Activated CD4-positive, alpha-beta T cell treated with anti-CD3 and anti-CD28 coated beads, Interleukin-2, amount 10 ng/mL, durations not matched to agents 7 days and 5 days (primary cell): ENCODE results near the gene ACSBG1. TPM values are rescaled to one million over a fixed set of nuclear protein-coding genes. Genes with fewer than 3 reads are reported as not detected.

ENCODE experiments used
- CTCF ChIA-PET: fragments of 350-600 bp; sonication (Branson Sonifier 250); formaldehyde crosslinking; loops from one replicate; lab custom pipeline; 2021; ENCODE audit warnings: antibody characterized with exemption; lab: Charles Lee
- POLR2A ChIA-PET: fragments of 350-600 bp; sonication (Branson Sonifier 250); formaldehyde crosslinking; loops from one replicate; lab custom pipeline; 2021; ENCODE audit warnings: antibody characterized with exemption; lab: Charles Lee
- DNase-seq: peaks from one replicate; pipeline ENCODE4 v3.0.0-alpha.2; 2020
- H3K27ac Mint-ChIP-seq: one replicate; pipeline ENCODE4 v1.8.0; 2021; ENCODE audit warnings: mild to moderate bottlenecking, moderate library complexity, mixed read lengths
- H3K27me3 Mint-ChIP-seq: one replicate; pipeline ENCODE4 v1.8.0; 2021; ENCODE audit warnings: mixed read lengths
- H3K36me3 Mint-ChIP-seq: one replicate; pipeline ENCODE4 v1.8.0; 2021; ENCODE audit warnings: low read depth, mixed read lengths
- H3K4me1 Mint-ChIP-seq: one replicate; pipeline ENCODE4 v1.8.0; 2021; ENCODE audit warnings: mixed read lengths
- H3K4me3 Mint-ChIP-seq: one replicate; pipeline ENCODE4 v1.8.0; 2021; ENCODE audit warnings: mild to moderate bottlenecking, moderate library complexity, mixed read lengths
- H3K9me3 Mint-ChIP-seq: one replicate; pipeline ENCODE4 v1.8.0; 2021; ENCODE audit warnings: mixed read lengths
- total RNA-seq, 2 experiments: library from RNA; stranded (reverse); gene quantifications; one replicate each; pipeline ENCODE4 v1.2.3, GENCODE V29; 2021

The ACSBG1 gene
- total RNA-seq, 2 experiments from 2014 or later = not detected

GRCh38 chr15:78229431-78230406, 4.6 kb downstream of the ACSBG1 start:
- DNase-seq = no peak
- H3K4me1 Mint-ChIP-seq = peaks cover 17% of the 10 kb centered on the region
- H3K27me3 Mint-ChIP-seq = peaks cover 4% of the 10 kb centered on the region
- H3K4me3 Mint-ChIP-seq = no peak overlapping the region
- POLR2A ChIA-PET = no interaction called here
- H3K36me3 Mint-ChIP-seq = no peaks in the 10 kb centered on the region
- CTCF ChIA-PET = no interaction called here
- no peak overlapping the region for H3K27ac Mint-ChIP-seq
- no peaks in the 10 kb centered on the region for H3K9me3 Mint-ChIP-seq

DNA sequence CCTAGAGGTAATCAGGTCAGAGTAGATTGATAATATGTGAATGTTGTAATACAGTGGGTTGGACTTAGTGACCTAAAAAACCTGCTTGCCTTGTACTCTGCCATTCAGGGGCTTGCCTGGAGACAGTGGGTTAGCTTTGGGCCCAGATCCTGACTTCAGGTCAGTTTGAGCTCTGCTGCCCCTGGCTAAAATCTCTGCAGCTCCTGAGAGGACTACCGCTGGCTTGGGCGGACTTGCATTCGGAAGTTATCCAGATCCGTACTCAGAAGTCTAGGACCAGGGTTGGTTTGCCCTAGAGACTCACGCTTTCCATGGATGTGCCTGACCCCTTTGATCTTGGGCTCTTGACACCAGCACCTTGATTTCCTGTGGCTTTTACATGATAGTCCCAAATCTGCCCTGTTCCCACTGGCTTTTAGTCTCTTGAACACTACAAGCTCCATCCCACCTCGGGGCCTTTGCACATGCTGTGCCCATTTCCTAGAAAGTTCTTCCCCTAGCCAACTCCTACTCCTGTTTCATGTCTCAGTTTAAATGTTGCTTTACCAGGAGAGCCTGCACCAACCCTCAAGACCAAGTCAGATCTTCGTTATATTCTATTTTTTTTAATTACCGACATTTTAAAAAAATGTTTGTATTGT, 5.9 kb downstream of the ACSBG1 start:
- Mint-ChIP-seq H3K4me1 (peaks cover 9% of the 10 kb centered on the region), H3K27me3 (peaks cover 2% of the 10 kb centered on the region)

DNA sequence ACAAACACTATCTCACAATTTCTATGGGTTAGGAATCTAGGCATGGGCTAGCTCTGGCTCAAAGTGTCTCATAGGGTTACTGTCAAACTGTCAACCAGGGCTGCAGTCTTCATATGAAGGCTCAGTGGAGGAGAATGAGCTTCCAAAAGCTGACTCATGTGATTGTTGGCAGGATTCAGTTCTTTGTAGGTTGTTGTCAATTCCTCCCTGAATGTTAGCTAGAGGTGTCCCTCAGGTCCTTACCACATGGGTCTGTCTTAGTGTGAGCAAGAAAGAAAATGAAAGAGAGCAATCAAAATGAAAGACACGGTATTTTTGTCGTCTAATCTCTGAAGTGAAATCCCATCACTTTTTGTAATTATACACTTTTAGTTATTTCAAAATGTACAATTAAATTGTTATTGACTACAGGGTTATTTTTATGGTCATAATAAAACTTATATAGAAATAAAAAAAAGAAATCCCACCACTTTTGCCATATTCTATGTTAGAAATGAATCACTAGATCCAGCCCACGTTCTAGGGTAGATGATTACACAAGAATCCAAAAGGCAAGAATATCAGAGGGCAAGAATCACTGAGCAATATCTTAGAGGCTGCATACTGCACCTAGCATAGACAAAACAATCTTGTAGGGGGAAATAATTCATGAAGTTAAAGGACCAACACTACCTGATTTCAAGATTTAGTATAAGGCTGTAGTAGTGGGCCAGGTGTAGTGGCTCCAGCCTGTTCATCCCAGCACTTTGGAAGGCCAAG, 8.4 kb downstream of the ACSBG1 start:
- Mint-ChIP-seq H3K27me3 (peaks cover 3% of the 10 kb centered on the region), H3K27ac (no peak overlapping the region), H3K9me3 (no peaks in the 10 kb centered on the region), H3K4me1 (peaks cover 6% of the 10 kb centered on the region), H3K36me3 (no peaks in the 10 kb centered on the region), H3K4me3 (no peak overlapping the region)
- no peak for DNase-seq
- ChIA-PET CTCF (interaction anchor here (0.6 to 1.5 kb wide), 3 partner anchors 22 to 500 kb away, joined by 3 read pairs; no protein-coding TSS in a partner anchor), POLR2A (no interaction called here)

More for the DNA sequence above, 5.9 kb downstream of the ACSBG1 start:
- DNase-seq = no peak
- no peak overlapping the region for H3K27ac Mint-ChIP-seq
- no peak overlapping the region for H3K4me3 Mint-ChIP-seq
- ChIA-PET POLR2A (no interaction called here), CTCF (interaction anchor here (0.5 to 1.8 kb wide), 4 partner anchors 15 to 209 kb away, joined by 3 to 6 read pairs (median 4); no protein-coding TSS in a partner anchor)
- H3K36me3 Mint-ChIP-seq = no peaks in the 10 kb centered on the region
- H3K9me3 Mint-ChIP-seq = no peaks in the 10 kb centered on the region

GRCh38 chr15:78224023-78224411, 10.3 kb downstream of the ACSBG1 start:
- Mint-ChIP-seq H3K4me1 (peaks cover 6% of the 10 kb centered on the region), H3K27ac (no peak overlapping the region), H3K9me3 (no peaks in the 10 kb centered on the region), H3K36me3 (no peaks in the 10 kb centered on the region), H3K4me3 (no peak overlapping the region), H3K27me3 (peaks cover 3% of the 10 kb centered on the region)
- DNase-seq = no peak
- CTCF ChIA-PET = interaction anchor here (1.0 to 1.5 kb wide), 6 partner anchors 9 to 116 kb away, joined by 3 to 4 read pairs (median 3); no protein-coding TSS in a partner anchor
- POLR2A ChIA-PET = no interaction called here

DNA sequence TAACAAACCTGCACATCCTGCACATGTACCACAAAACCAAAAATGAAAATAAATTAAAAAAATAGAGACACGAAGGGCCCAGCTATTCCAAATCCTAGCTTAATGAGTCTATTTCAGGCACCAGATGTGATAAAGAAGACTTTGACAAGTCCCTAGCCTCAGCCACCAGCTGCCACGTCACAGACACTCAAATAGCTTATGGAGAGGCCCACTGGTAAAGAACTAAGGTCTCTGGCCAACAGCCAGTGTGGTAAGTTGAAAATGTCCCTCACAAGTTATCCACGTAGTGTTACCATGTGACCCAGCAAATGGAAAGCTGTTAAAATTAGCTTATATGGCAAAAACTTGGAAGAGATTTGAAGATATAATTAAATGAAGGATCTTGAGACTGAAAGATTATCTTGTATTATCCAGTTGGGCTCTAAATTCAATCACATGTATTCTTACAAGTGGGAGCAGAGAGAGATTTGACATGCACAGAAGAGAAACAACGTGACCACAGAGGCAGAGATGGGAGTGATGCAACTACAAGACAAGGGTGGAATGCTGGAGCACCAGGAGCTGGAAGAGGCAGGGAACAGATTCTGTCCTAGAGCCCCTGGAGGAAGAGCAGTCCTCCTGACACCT, 10.9 kb downstream of the ACSBG1 start:
- no peak for DNase-seq
- Mint-ChIP-seq H3K27me3 (peaks cover 3% of the 10 kb centered on the region), H3K9me3 (no peaks in the 10 kb centered on the region), H3K27ac (no peak overlapping the region), H3K36me3 (no peaks in the 10 kb centered on the region), H3K4me1 (peaks cover 6% of the 10 kb centered on the region), H3K4me3 (no peak overlapping the region)
- ChIA-PET CTCF (interaction anchor here (1.0 to 1.4 kb wide), 4 partner anchors 9 to 116 kb away, joined by 3 read pairs; no protein-coding TSS in a partner anchor), POLR2A (no interaction called here)

DNA sequence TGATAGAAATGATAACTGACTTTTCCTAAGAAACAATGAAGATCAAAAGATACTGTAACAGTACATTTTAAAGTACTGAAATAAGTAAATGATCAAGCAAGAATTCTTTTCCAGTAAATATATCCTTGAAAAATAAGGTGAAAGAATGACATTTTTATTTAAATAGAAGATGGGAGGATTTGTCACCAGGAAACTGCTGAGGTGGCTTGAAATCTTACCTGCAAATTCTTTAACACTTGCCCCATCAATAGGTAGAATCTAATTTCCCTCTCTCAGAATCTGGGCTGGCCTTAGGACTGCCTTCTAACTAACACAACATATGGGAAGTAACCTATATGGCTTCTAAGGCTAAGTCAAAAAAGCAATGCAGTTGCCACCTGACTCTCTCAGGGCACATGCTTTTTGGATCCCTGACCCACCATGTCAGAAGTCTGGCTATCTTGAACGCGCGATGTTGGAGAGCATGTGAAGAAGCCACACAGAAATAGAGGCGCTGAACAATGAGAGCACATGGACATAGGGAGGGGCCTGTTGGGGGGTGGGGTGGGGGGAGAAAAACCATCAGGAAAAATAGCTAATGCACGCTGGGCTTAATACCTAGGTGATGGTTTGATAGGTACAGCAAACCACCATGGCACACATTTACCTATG, 11.5 kb downstream of the ACSBG1 start:
- Mint-ChIP-seq H3K36me3 (no peaks in the 10 kb centered on the region), H3K4me3 (no peak overlapping the region), H3K27me3 (peaks cover 3% of the 10 kb centered on the region), H3K27ac (no peak overlapping the region), H3K4me1 (peaks cover 6% of the 10 kb centered on the region), H3K9me3 (no peaks in the 10 kb centered on the region)
- CTCF ChIA-PET = interaction anchor here (1.0 to 1.4 kb wide), 3 partner anchors 8 to 27 kb away, joined by 3 read pairs; no protein-coding TSS in a partner anchor
- POLR2A ChIA-PET = no interaction called here
- no peak for DNase-seq

- H3K4me1 Mint-ChIP-seq = peaks cover 3% of the 10 kb centered on the region
- POLR2A ChIA-PET = no interaction called here
- peaks cover 3% of the 10 kb centered on the region for H3K27me3 Mint-ChIP-seq
- no peak overlapping the region for H3K27ac Mint-ChIP-seq
- H3K4me3 Mint-ChIP-seq = no peak overlapping the region
- no peaks in the 10 kb centered on the region for H3K36me3 Mint-ChIP-seq
- DNase-seq = no peak
- no peaks in the 10 kb centered on the region for H3K9me3 Mint-ChIP-seq
- CTCF ChIA-PET = no interaction called here
These were observed 13.7 kb downstream of the ACSBG1 start for GRCh38 chr15:78220713-78221112.

DNA sequence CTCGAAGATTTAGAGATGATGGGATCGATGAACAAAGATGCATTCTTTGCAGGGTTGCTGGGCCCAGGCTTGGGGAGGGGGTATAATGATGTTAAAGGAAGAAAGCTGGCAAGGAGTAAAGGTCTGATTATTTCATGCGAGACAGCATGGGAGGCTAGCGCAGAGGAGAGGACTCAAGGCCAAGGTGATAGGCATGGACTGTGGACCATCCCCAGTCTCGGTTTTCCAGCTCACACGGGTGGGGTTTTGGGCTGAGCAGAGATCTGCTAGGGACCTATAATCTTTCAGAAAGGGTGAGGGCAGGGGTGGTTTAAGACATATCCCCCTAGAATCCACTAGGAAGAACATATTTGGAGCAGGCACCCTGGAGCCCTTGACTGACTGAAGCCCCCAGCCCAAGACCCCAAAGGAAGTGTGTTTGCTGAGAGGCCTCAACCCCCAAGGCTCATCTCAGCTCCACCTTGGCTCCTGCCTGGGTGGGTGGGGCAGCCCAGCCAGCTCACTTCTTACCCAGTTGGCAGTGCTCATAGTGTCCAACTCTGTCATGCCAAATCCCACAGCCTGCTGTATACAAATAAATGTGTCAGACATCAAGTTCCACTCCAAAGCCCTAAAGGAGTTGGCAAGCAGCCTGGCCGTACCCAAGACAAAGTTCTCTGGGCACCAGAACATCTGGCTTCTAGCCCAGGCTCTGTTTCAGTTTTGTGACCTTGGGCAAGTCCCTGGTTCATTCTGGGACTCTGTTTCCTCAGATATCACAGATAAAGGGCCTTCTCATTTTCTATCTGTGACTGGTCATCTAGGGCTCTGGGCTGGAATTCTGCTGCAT, 17.9 kb downstream of the ACSBG1 start:
- Mint-ChIP-seq H3K9me3 (no peaks in the 10 kb centered on the region), H3K4me1 (no peaks in the 10 kb centered on the region), H3K27ac (no peak overlapping the region), H3K4me3 (no peak overlapping the region), H3K27me3 (peaks cover 8% of the 10 kb centered on the region), H3K36me3 (no peaks in the 10 kb centered on the region)
- ChIA-PET POLR2A (no interaction called here), CTCF (interaction anchor here (0.9 to 1.4 kb wide), 3 partner anchors 10 to 86 kb away, joined by 3 read pairs; partner anchors contain the start of gene CIB2)
- no peak for DNase-seq

GRCh38 chr15:78213956-78214355, 20.4 kb downstream of the ACSBG1 start:
- H3K27ac Mint-ChIP-seq = no peak overlapping the region
- ChIA-PET POLR2A (no interaction called here), CTCF (interaction anchor here (1.0 to 1.2 kb wide), 2 partner anchors 10 to 14 kb away, joined by 3 to 4 read pairs; no protein-coding TSS in a partner anchor)
- peaks cover 4% of the 10 kb centered on the region for H3K27me3 Mint-ChIP-seq
- H3K4me1 Mint-ChIP-seq = no peaks in the 10 kb centered on the region
- H3K4me3 Mint-ChIP-seq = no peak overlapping the region
- no peaks in the 10 kb centered on the region for H3K9me3 Mint-ChIP-seq
- no peak for DNase-seq
- H3K36me3 Mint-ChIP-seq = no peaks in the 10 kb centered on the region

DNA sequence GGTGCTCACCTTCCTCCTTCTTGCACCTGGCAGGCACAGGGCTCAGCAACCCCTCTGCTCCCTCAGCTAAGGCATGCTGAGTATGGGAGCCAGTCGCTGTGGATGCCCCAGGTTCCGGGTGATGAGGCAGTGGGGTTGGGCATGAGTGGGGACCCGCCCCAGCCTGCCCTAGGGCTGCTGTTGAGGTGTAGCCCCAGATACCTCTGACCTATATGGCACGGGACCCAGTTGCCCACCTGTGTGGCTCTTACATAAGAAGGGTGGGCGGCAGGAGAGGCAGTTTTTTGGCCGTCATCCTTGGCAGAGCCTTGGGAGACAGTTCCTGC, 21.0 kb downstream of the ACSBG1 start:
- H3K9me3 Mint-ChIP-seq = no peaks in the 10 kb centered on the region
- H3K27ac Mint-ChIP-seq = no peak overlapping the region
- no peaks in the 10 kb centered on the region for H3K4me1 Mint-ChIP-seq
- DNase-seq = no peak
- no peaks in the 10 kb centered on the region for H3K36me3 Mint-ChIP-seq
- ChIA-PET POLR2A (no interaction called here), CTCF (interaction anchor here (1.1 to 1.2 kb wide), 2 partner anchors 14 to 82 kb away, joined by 4 read pairs; partner anchors contain the start of gene CIB2)
- H3K27me3 Mint-ChIP-seq = peaks cover 4% of the 10 kb centered on the region
- no peak overlapping the region for H3K4me3 Mint-ChIP-seq
